GM23338 (cell line): Measurements from ENCODE around the gene IBTK. TPM values are rescaled to one million over a fixed set of nuclear protein-coding genes. Genes with fewer than 3 reads are reported as not detected.

Experiments used
- ATAC-seq: fragments of 200-7000 bp; cut with Tn5 transposase; 3 replicates; pipeline ENCODE4 v1.9.1; 2020
- DNase-seq: peaks from one replicate; pipeline ENCODE4 v3.0.0-alpha.2; 2015; ENCODE audit warnings: low spot score
- H2AFZ ChIP-seq: fragments of 200-600 bp; sonication (generic); 2 replicates; pipeline ENCODE4 v1.8.0; 2016; ENCODE audit warnings: antibody characterized with exemption, mild to moderate bottlenecking, moderate library complexity
- H3F3A ChIP-seq: fragments of 200-600 bp; sonication (generic); replicated peaks from 2 replicates; pipeline ENCODE4 v1.8.0; 2017; ENCODE audit warnings: antibody characterized with exemption, mixed run types, low read depth
- H3K27ac ChIP-seq: fragments of 200-600 bp; sonication (generic); 2 replicates; pipeline ENCODE4 v1.6.1; 2016; ENCODE audit warnings: low read depth
- H3K27me3 ChIP-seq: fragments of 200-600 bp; sonication (generic); 2 replicates; pipeline ENCODE4 v1.8.0; 2016; ENCODE audit warnings: mild to moderate bottlenecking, mixed run types, moderate library complexity; ENCODE audit not compliant: insufficient read depth
- H3K36me3 ChIP-seq: fragments of 200-600 bp; sonication (generic); 2 replicates; pipeline ENCODE4 v1.8.0; 2016; ENCODE audit warnings: mild to moderate bottlenecking; ENCODE audit not compliant: insufficient read depth
- H3K4me1 ChIP-seq: fragments of 200-600 bp; sonication (generic); 2 replicates; pipeline ENCODE4 v1.8.0; 2016; ENCODE audit warnings: mild to moderate bottlenecking, moderate library complexity; ENCODE audit not compliant: insufficient read depth
- H3K4me2 ChIP-seq: fragments of 200-600 bp; sonication (generic); 2 replicates; pipeline ENCODE4 v1.7.1; 2017; ENCODE audit warnings: mixed run types
- H3K4me3 ChIP-seq: fragments of 200-600 bp; sonication (generic); 2 replicates; pipeline ENCODE4 v1.6.1; 2016; ENCODE audit warnings: mixed run types
- H3K79me2 ChIP-seq: fragments of 200-600 bp; sonication (generic); replicated peaks from 2 replicates; pipeline ENCODE4 v1.8.0; 2017; ENCODE audit warnings: mild to moderate bottlenecking; ENCODE audit not compliant: insufficient read depth
- H3K9me2 ChIP-seq: fragments of 200-600 bp; sonication (generic); 2 replicates; pipeline ENCODE4 v1.8.0; 2017; ENCODE audit not compliant: insufficient read depth
- H4K20me1 ChIP-seq: fragments of 200-600 bp; sonication (generic); replicated peaks from 2 replicates; pipeline ENCODE4 v1.8.0; 2017; ENCODE audit warnings: mild to moderate bottlenecking; ENCODE audit not compliant: insufficient read depth
- H3K27ac Mint-ChIP-seq: 2 replicates; pipeline ENCODE4 v1.8.0; 2020; ENCODE audit warnings: inconsistent platforms, mild to moderate bottlenecking, moderate library complexity, mixed read lengths
- H3K27me3 Mint-ChIP-seq: 3 replicates; pipeline ENCODE4 v1.8.0; 2022; ENCODE audit warnings: low read depth, mild to moderate bottlenecking, moderate library complexity, mixed read lengths, inconsistent platforms; ENCODE audit not compliant: insufficient read depth, poor library complexity
- H3K36me3 Mint-ChIP-seq: 3 replicates; pipeline ENCODE4 v1.8.0; 2021; ENCODE audit warnings: low read depth, mild to moderate bottlenecking, inconsistent platforms, moderate library complexity, mixed read lengths
- H3K4me1 Mint-ChIP-seq: 3 replicates; pipeline ENCODE4 v1.8.0; 2020; ENCODE audit warnings: mild to moderate bottlenecking, inconsistent platforms, mixed read lengths
- H3K4me3 Mint-ChIP-seq: 3 replicates; pipeline ENCODE4 v1.8.0; 2021; ENCODE audit warnings: moderate library complexity, mild to moderate bottlenecking, inconsistent platforms, mixed read lengths
- H3K9me3 Mint-ChIP-seq: 3 replicates; pipeline ENCODE4 v1.8.0; 2020; ENCODE audit warnings: moderate library complexity, mild to moderate bottlenecking, inconsistent platforms, mixed read lengths
- CREB1 ChIP-seq: fragments of 250-450 bp; sonication (Bioruptor Pico); IDR thresholded peaks from 2 replicates; pipeline ENCODE4 v1.5.0; 2020; ENCODE audit warnings: low read depth, mild to moderate bottlenecking, moderate library complexity
- CTCF ChIP-seq, 2 experiments: fragments of 200-600 bp in 1 of 2; sonication (generic) in 1 of 2; conservative IDR thresholded peaks; 2 replicates each; pipeline versions ENCODE4 v1.5.1 to v1.6.1; 2016 to 2017; ENCODE audit warnings: antibody characterized with exemption in 2 of 2, low read depth in 2 of 2, mild to moderate bottlenecking in 2 of 2, moderate library complexity in 1 of 2
- ETS1 ChIP-seq: IDR thresholded peaks from 2 replicates; pipeline ENCODE4 v1.6.1; 2016; ENCODE audit warnings: antibody characterized with exemption
- EZH2 ChIP-seq: fragments of 200-600 bp; sonication (generic); IDR thresholded peaks from one replicate; pipeline ENCODE4 v1.8.0; 2017; ENCODE audit warnings: antibody characterized with exemption, mild to moderate bottlenecking, low read depth; ENCODE audit not compliant: unreplicated experiment
- EZH2phosphoT487 ChIP-seq: fragments of 200-600 bp; sonication (generic); IDR thresholded peaks from one replicate; pipeline ENCODE4 v1.8.1; 2018; ENCODE audit warnings: antibody characterized with exemption; ENCODE audit not compliant: unreplicated experiment
- JUNB ChIP-seq: IDR thresholded peaks from one replicate; pipeline ENCODE4 v1.6.1; 2016; ENCODE audit warnings: antibody characterized with exemption; ENCODE audit not compliant: unreplicated experiment
- NANOG ChIP-seq: IDR thresholded peaks from 2 replicates; pipeline ENCODE4 v1.6.1; 2016; ENCODE audit warnings: antibody characterized with exemption, borderline replicate concordance
- POLR2AphosphoS5 ChIP-seq: IDR thresholded peaks from 2 replicates; pipeline ENCODE4 v1.6.1; 2016; ENCODE audit warnings: antibody characterized with exemption, low read depth
- REST ChIP-seq: IDR thresholded peaks from one replicate; pipeline ENCODE4 v1.6.1; 2018; ENCODE audit warnings: antibody characterized with exemption; ENCODE audit not compliant: unreplicated experiment
- STAT1 ChIP-seq: IDR thresholded peaks from one replicate; pipeline ENCODE4 v1.6.1; 2016; ENCODE audit warnings: antibody characterized with exemption; ENCODE audit not compliant: unreplicated experiment
- ZNF114 ChIP-seq: fragments of 250-450 bp; sonication (Bioruptor Pico); IDR thresholded peaks from 2 replicates; pipeline ENCODE4 v1.5.0; 2020; ENCODE audit warnings: mild to moderate bottlenecking, moderate library complexity
- ZNF331 ChIP-seq: fragments of 250-450 bp; sonication (Bioruptor Pico); IDR thresholded peaks from 2 replicates; pipeline ENCODE4 v1.5.0; 2020; ENCODE audit warnings: low read depth, mild to moderate bottlenecking, moderate library complexity
- ZNF462 ChIP-seq: fragments of 250-450 bp; sonication (Bioruptor Pico); IDR thresholded peaks from 2 replicates; pipeline ENCODE4 v1.5.0; 2020; ENCODE audit warnings: mild to moderate bottlenecking, moderate library complexity
- polyA plus RNA-seq: library from polyadenylated mRNA; unstranded; fragments of >200 nt; fragmentation: Nextera tagmentation; extraction: Ambion mirVana; gene quantifications from 2 replicates; pipeline ENCODE4 v1.2.1, GENCODE V29; 2016
- total RNA-seq: library from RNA; depleted of rRNA; stranded (reverse); fragments of >200 nt; shearing (Covaris generic); gene quantifications from 2 replicates; pipeline ENCODE4 v1.2.3, GENCODE V29; 2014

Gene IBTK
- total and polyA plus RNA-seq, 2 experiments from 2014 or later = 16.0 to 28.7 TPM

- no peak for ATAC-seq
- H3K36me3 ChIP-seq = no peaks in the 10 kb centered on the region
- H3F3A ChIP-seq = no peaks in the 10 kb centered on the region
- Mint-ChIP-seq H3K9me3 (peaks cover 2% of the 10 kb centered on the region; the same call in 1 of the 3 replicates), H3K4me1 (no peaks in the 10 kb centered on the region), H3K27ac (no peak overlapping the region), H3K27me3 (no peaks in the 10 kb centered on the region), H3K4me3 (no peak overlapping the region), H3K36me3 (no peaks in the 10 kb centered on the region)
- H2AFZ ChIP-seq = no peak overlapping the region
- TF ChIP-seq CREB1 (no peak), STAT1 (no peak), CTCF (conservative IDR thresholded peaks at IDR 0.05; ENCODE audit: low read depth in 2 of 2) (no peak), ZNF462 (no peak), ETS1 (no peak), EZH2 (no peak), EZH2phosphoT487 (no peak), NANOG (no peak), POLR2AphosphoS5 (no peak), JUNB (no peak), ZNF331 (no peak), ZNF114 (CRISPR knock-in tag) (no peak), REST (no peak)
- H3K4me2 ChIP-seq = no peak overlapping the region
- H3K9me2 ChIP-seq = no peaks in the 10 kb centered on the region
- DNase-seq = no peak
- no peaks in the 10 kb centered on the region for H3K4me1 ChIP-seq
- no peak overlapping the region for H3K27ac ChIP-seq
- no peaks in the 10 kb centered on the region for H3K27me3 ChIP-seq
- no peak overlapping the region for H3K4me3 ChIP-seq
- H4K20me1 ChIP-seq = no peaks in the 10 kb centered on the region
- no peaks in the 10 kb centered on the region for H3K79me2 ChIP-seq
Measured at GRCh38 chr6:82129797-82130196, 117.7 kb downstream of the IBTK start.
